ENCODE data around the gene GRXCR2. TPM values are rescaled to one million over a fixed set of nuclear protein-coding genes. Genes with fewer than 3 reads are reported as not detected.

GRXCR2 gene
- total RNA-seq, 1 experiment from 2014 or later, result not detected

GRCh38 chr5:145812877-145813276 lies 59.9 kb downstream of the GRXCR2 start:
- no peak for TF ChIP-seq SIN3A (IDR thresholded peaks at IDR 0.05; ENCODE audit: borderline replicate concordance, insufficient read depth, low read depth, low read length)
- CTCF ChIA-PET, result no interaction called here
- BruUV-seq (replicated peaks), result no TSS peak
- ATAC-seq (no peak), DNase-seq (ENCODE audit: low read depth, low spot score) (no peak)
- Histone ChIP-seq H3K9me3 (ENCODE audit: control insufficient read depth, insufficient read depth, low read depth, low read length) (no peaks in the 10 kb centered on the region), H3K4me1 (ENCODE audit: control insufficient read depth, insufficient read depth, low read length) (no peaks in the 10 kb centered on the region), H3K36me3 (ENCODE audit: control insufficient read depth, insufficient read depth, low read length) (no peaks in the 10 kb centered on the region; the same call in 1 of the 2 replicates), H3K27me3 (ENCODE audit: control insufficient read depth, insufficient read depth, low read length) (no peaks in the 10 kb centered on the region), H3K4me3 (ENCODE audit: low read depth in 2 of 2, low read length in 2 of 2) (no peak overlapping the region), H3K27ac (ENCODE audit: low read length) (no peak overlapping the region)
- POLR2A ChIA-PET, result interaction anchor here (0.7 kb wide), 1 partner anchor 12 kb away, joined by 3 read pairs; no protein-coding TSS in a partner anchor
- in situ Hi-C loops (cut with HindIII; ENCODE audit: low pct_unique_long_range_greater_than_20kb, low sequenced_read_pairs) (no loop called here), intact Hi-C loops (cut with micrococcal nuclease; ENCODE audit: unreplicated experiment) (no loop called here)

- DNase-seq (ENCODE audit: low read depth, low spot score) (no peak), ATAC-seq (peak; percentile 75; the same call in 1 of the 2 replicates)
- BruUV-seq (replicated peaks), result no TSS peak
- Histone ChIP-seq H3K27me3 (ENCODE audit: control insufficient read depth, insufficient read depth, low read length) (no peaks in the 10 kb centered on the region), H3K9me3 (ENCODE audit: control insufficient read depth, insufficient read depth, low read depth, low read length) (no peaks in the 10 kb centered on the region), H3K27ac (ENCODE audit: low read length) (no peak overlapping the region), H3K4me1 (ENCODE audit: control insufficient read depth, insufficient read depth, low read length) (no peaks in the 10 kb centered on the region), H3K36me3 (ENCODE audit: control insufficient read depth, insufficient read depth, low read length) (no peaks in the 10 kb centered on the region; the same call in 1 of the 2 replicates), H3K4me3 (ENCODE audit: low read depth in 2 of 2, low read length in 2 of 2) (no peak overlapping the region)
- CTCF ChIA-PET, result interaction anchor here (0.6 to 0.7 kb wide), 5 partner anchors 45 to 1604 kb away, joined by 3 to 5 read pairs (median 4); no protein-coding TSS in a partner anchor
- intact Hi-C loops (cut with micrococcal nuclease; ENCODE audit: unreplicated experiment), result no loop called here
- POLR2A ChIA-PET, result interaction anchor here (0.7 kb wide), 1 partner anchor 12 kb away, joined by 3 read pairs; no protein-coding TSS in a partner anchor
- in situ Hi-C loops (cut with HindIII; ENCODE audit: low pct_unique_long_range_greater_than_20kb, low sequenced_read_pairs), result no loop called here
- TF ChIP-seq POLR2AphosphoS5 (IDR thresholded peaks at IDR 0.05; ENCODE audit: low read depth, low read length) (no peak), REST (IDR thresholded peaks at IDR 0.05; ENCODE audit: insufficient read depth in 1 of 2, low read depth in 2 of 2, low read length in 1 of 2) (no peak), CTCF (IDR thresholded peaks at IDR 0.05) (peak; percentile 46), SIN3A (IDR thresholded peaks at IDR 0.05; ENCODE audit: borderline replicate concordance, insufficient read depth, low read depth, low read length) (no peak), TCF7L2 (IDR thresholded peaks at IDR 0.05; ENCODE audit: low read depth, low read length) (no peak)
These were observed 60.8 kb downstream of the GRXCR2 start for GRCh38 chr5:145811834-145812625.

Other genes starting within 250 kb of the GRXCR2 start
- 15.4 TPM for gene PRELID2, start 37.7 kb downstream of the GRXCR2 start, total RNA-seq (2021; ENCODE audit: unreplicated experiment)
- 23.1 TPM for gene SH3RF2, start 63.6 kb upstream of the GRXCR2 start, total RNA-seq (2021; ENCODE audit: unreplicated experiment)
- gene PLAC8L1, start 232.6 kb upstream of the GRXCR2 start, total RNA-seq (2021; ENCODE audit: unreplicated experiment), result 0.49 TPM